NB4 (cell line): ENCODE data around the gene CDCP2.
"Not testable (repeated sequence)": the region's sequence is repeated elsewhere in the genome, so short reads cannot be mapped to it uniquely, and the experiment has no call there.

Experiments used
- POLR2A ChIP-seq: IDR thresholded peaks from 2 replicates; pipeline ENCODE4 v1.6.1; 2011; ENCODE audit warnings: mild to moderate bottlenecking; ENCODE audit not compliant: insufficient read length; ENCODE audit errors: extremely low read depth
- TF ChIP-seq, protein P1 (sequence below): IDR thresholded peaks from one replicate; pipeline ENCODE4 v1.5.1; 2012; ENCODE audit warnings: low read depth, low read length

DNA sequence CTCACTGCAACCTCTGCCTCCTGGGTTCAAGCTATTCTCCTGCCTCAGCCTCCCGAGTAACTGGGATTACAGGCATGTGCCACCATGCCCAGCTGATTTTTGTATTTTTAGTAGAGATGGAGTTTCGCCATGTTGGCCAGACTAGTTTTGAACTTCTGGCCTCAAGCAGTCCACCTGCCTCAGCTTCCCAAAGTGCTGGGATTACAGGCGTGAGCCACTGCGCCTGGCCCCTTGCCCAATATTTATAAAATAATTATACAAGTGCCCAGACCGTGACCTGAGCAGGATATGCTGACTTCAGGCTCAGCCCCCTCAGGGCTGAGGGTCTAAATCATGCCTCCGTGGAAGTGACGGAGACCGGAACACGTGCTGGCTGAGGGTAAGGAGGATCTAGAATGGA lies 48.2 kb downstream of the CDCP2 start:
- TF ChIP-seq, protein P1, sequence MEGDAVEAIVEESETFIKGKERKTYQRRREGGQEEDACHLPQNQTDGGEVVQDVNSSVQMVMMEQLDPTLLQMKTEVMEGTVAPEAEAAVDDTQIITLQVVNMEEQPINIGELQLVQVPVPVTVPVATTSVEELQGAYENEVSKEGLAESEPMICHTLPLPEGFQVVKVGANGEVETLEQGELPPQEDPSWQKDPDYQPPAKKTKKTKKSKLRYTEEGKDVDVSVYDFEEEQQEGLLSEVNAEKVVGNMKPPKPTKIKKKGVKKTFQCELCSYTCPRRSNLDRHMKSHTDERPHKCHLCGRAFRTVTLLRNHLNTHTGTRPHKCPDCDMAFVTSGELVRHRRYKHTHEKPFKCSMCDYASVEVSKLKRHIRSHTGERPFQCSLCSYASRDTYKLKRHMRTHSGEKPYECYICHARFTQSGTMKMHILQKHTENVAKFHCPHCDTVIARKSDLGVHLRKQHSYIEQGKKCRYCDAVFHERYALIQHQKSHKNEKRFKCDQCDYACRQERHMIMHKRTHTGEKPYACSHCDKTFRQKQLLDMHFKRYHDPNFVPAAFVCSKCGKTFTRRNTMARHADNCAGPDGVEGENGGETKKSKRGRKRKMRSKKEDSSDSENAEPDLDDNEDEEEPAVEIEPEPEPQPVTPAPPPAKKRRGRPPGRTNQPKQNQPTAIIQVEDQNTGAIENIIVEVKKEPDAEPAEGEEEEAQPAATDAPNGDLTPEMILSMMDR, result not testable (repeated sequence)
- TF ChIP-seq POLR2A, result not testable (repeated sequence)
